Measurements from ENCODE around the gene FAM13C. TPM values are rescaled to one million over a fixed set of nuclear protein-coding genes. Genes with fewer than 3 reads are reported as not detected.
"Not testable (repeated sequence)": the region's sequence is repeated elsewhere in the genome, so short reads cannot be mapped to it uniquely, and the experiment has no call there.

FAM13C gene
- 20.8 TPM for total RNA-seq

GRCh38 chr10:59362144-59362958 is at the start of gene FAM13C:
Gene FAM13C (minus strand): TSS chr10:59362549. CDS start chr10:59362460, 89 bp downstream.
- FAIRE-seq (no peak), DNase-seq (ENCODE audit: low spot score in 2 of 2) (peak; percentile 36 to 45)

GRCh38 chr10:59405235-59405634 is 42.9 kb upstream of the FAM13C start:
- DNase-seq (ENCODE audit: low spot score in 2 of 2) (no peak), FAIRE-seq (no peak)

GRCh38 chr10:59400214-59400613 is 37.9 kb upstream of the FAM13C start:
- FAIRE-seq (no peak), DNase-seq (ENCODE audit: low spot score in 2 of 2) (no peak)

DNA sequence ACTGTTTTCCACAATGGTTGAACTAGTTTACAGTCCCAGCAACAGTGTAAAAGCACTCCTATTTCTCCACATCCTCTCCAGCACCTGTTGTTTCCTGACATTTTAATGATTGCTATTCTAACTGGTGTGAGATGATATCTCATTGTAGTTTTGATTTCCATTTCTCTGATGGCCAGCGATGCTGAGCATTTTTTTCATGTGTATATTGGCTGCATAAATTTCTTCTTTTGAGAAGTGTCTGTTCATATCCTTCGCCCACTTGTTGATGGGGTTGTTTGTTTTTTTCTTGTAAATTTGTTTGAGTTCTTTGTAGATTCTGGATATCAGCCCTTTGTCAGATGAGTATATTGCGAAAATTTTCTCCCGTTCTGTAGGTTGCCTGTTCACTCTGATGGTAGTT is 37.0 kb upstream of the FAM13C start:
- not testable (repeated sequence) for DNase-seq (ENCODE audit: low spot score in 2 of 2); FAIRE-seq

DNA sequence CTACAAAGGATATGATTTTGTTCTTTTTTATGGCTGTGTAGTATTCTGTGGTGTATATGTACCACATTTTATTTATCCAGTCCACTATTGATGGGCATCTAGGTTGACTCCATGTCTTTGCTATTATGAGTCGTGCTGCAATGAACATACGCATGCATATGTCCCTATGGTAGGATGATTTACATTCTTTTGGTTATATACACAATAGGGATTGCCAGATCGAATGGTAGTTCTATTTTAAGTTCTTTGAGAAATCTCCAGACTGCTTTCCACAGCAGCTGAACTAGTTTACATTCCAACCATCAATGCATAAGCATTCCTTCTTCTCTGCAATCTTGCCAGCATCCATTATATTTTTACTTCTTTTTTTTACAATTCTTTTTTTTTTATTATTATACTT is 35.6 kb upstream of the FAM13C start:
- FAIRE-seq (no peak), DNase-seq (ENCODE audit: low spot score in 2 of 2) (no peak)

DNA sequence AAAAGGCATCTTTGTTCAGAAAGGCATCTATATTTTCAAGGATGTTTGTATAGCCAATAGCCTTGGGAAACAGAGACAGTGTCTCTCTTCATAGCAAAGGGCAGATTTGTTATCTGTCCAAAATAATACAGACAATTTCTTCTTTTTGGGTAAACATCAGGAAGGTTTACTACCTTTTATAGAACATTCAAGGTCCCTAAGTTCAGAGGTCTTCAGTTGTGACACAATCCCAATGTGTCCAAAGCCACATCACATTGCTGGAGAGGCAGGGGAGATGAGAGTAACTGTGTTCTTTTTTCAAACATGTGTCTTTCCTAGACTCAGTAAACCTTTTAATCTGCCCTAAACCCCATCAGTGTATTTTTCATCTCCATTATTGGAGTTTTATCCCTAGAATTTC is 33.6 kb upstream of the FAM13C start:
- FAIRE-seq (no peak), DNase-seq (ENCODE audit: low spot score in 2 of 2) (no peak)

DNA sequence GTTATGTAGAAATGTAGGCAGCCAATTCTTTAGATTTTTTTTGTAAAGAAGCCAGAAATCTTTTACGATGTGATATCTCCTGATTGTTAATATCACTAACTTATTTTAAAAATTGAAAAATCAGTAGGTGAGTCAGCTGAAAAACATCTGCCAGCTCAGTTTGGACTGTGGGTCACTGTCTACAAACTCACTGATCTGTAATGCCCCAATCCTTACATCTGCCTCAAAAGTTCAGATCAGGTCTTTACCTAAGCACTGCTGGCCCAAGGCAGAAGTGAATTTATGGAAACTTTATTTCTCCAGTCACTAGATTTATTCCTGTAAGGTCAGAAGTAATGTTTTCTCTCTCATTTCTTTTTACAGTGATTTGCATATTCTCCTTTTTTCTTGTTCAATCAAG is 31.0 kb upstream of the FAM13C start:
- DNase-seq (ENCODE audit: low spot score in 2 of 2), result no peak
- no peak for FAIRE-seq

DNA sequence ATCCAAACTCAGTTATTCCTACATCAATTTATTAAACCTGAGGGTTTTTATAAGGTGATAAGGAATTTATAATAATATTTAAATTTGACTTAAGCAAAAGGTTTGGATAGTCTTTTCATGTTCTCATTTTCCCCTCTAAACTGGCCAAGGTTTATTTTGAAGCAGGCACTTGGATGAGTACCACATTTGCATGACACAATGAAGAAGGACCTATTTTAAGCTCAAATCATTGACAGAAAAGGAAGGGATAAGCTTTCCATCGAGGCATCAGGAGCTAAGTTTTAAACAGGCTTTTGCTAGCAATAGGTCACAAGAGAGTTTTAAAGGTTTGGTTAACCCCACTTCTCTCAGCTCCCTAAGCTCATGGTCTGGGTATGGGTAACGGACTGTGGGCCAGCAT is 28.7 kb upstream of the FAM13C start:
- no peak for DNase-seq (ENCODE audit: low spot score in 2 of 2)
- FAIRE-seq, result no peak

- FAIRE-seq, result no peak
- no peak for DNase-seq (ENCODE audit: low spot score in 2 of 2)
These were observed 26.3 kb upstream of the FAM13C start for GRCh38 chr10:59388671-59388976.

DNA sequence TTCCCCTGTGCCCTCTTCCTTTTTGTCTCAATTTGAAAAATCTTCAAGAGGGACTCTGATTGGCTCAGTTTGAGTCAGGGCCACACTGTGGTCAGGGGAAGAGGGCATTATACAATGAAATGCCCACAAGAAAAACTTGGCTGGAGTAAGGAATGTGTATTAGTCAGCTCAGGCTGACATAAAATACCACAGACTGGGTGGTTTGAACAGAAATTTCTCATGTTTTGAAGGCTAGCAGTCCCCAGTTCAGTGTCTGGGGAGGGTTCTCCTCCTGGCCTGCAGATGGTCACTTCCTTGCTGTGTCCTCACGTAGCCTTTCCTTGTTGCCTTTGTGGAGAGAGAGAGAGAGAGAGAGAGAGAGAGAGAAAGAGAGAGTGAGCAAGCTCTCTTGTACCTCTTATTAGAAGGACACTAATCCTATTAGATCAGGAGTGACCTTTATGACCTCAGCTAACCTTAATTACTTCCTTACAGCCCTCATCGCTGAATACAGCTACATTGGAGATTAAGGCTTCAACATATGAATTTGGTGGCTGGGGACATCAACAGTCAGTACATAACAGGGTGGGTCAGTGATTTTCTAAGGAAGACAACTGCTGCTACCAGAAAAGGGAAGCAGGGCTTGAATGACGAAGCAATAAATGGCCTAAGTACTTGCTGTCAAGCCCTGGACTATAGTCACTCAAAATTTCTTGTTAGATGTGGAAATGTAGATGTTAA is 25.8 kb upstream of the FAM13C start:
- FAIRE-seq, result no peak
- no peak for DNase-seq (ENCODE audit: low spot score in 2 of 2)

GRCh38 chr10:59384761-59385160 is 22.4 kb upstream of the FAM13C start:
- no peak for DNase-seq (ENCODE audit: low spot score in 2 of 2)
- no peak for FAIRE-seq

DNA sequence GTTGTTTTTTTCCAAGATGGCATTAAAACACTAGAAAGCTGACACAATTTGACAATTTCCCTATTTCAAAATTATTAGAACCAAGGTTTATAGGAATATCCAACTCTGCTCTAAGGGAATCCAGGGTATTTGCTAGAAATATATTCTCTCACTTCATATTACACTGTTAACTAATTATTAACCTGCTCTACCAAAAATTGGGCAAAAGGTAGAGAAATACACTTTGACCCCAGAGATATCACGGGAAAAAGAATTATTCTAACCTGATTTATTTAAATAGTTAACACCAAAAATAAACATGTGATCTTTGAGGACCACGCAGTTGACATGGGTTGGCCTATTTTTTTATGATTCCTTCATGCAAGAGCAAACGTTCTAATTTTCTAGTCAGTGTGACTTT is 21.6 kb upstream of the FAM13C start:
- DNase-seq (ENCODE audit: low spot score in 2 of 2), result no peak
- no peak for FAIRE-seq

GRCh38 chr10:59383436-59383835 is 21.1 kb upstream of the FAM13C start:
- FAIRE-seq (no peak), DNase-seq (ENCODE audit: low spot score in 2 of 2) (no peak)

DNA sequence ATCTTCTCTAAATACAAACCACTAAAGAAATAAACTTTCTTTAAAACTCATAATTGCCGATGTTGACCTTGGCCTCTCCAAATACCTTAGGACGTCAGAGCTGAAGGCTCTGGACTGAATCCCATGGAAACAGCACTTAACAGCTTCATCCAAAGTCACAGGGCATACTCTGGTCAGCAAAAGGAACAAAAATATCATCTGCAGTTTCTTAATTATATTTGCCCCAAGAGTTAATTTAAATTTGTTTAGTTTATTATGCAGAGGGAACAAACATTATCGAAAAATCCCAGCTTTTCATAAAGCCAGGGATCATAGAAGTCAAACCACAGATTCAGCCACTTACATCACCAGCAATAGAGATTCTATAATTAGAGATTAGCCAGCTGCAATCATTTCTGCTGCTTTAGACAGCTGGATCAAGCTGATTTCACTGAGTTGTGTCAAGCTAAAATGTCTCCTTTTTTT is 20.5 kb upstream of the FAM13C start:
- no peak for DNase-seq (ENCODE audit: low spot score in 2 of 2)
- no peak for FAIRE-seq

DNA sequence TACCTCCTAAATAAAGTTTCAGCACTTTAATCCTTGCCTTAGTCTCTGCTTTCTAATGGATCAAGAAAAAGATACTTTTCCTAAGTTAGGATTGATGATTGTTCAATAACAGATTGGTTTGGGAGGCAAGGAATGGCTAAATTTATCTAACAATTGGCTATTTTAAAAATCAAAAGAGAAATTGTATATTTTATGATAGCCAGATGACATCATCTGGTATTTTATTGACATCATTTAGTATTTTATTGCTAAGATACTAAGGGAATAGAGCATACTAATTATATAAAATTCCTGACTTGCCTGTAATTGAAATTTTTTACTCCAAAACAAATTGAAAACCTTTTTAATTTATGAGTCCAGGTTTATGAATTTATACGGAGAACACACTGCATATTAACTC is 19.3 kb upstream of the FAM13C start:
- FAIRE-seq (peak; percentile 17), DNase-seq (ENCODE audit: low spot score in 2 of 2) (no peak)

DNA sequence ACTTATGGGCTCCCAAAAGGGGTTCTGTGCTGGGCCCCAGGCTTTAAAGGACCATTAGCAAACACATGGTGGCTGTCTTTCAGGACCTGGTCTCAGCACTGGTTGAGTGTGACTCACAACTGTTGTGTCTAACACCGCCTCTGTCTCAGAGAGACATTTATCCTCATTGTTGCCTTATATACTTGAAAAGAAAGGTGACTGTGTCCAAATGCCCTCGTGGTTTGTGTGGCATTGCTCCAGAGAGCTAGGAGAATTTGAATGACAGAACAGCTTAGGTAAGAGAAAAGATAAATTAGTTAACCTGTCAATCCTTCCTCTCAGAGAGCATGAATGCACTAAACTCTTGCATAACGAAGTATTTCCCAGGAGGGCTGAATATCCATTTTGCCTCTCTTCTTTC is 14.5 kb upstream of the FAM13C start:
- no peak for DNase-seq (ENCODE audit: low spot score in 2 of 2)

DNA sequence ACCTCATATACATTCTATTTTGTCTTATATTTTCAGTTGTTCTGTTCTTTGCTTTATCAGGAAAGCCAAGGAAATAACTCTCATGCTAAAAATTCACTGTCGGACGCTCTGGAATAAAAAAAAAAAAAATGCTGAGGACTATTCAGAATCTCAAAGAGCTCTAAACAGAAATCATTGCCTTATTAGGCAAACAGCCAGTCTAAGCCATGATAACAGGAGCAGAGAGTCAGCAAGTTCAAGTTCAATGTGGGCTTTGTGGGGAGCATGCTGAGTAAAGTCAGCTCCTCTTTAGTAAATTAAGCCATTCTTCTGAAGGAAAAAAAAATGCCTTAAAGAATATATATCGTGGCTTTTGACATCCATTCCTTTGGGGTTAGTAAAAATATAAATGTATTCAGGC is 13.6 kb upstream of the FAM13C start:
- DNase-seq (ENCODE audit: low spot score in 2 of 2) (no peak), FAIRE-seq (no peak)

More for the DNA sequence above, 14.5 kb upstream of the FAM13C start:
- no peak for FAIRE-seq

- DNase-seq (ENCODE audit: low spot score in 2 of 2) (no peak), FAIRE-seq (no peak)
These were observed 12.6 kb upstream of the FAM13C start for GRCh38 chr10:59374916-59375315.

GRCh38 chr10:59373071-59373470 is 10.7 kb upstream of the FAM13C start:
- FAIRE-seq (no peak), DNase-seq (ENCODE audit: low spot score in 2 of 2) (no peak)

- no peak for FAIRE-seq
- DNase-seq (ENCODE audit: low spot score in 2 of 2), result no peak
These were observed 10.2 kb upstream of the FAM13C start for GRCh38 chr10:59372543-59372942.

GRCh38 chr10:59366290-59366689 is 3.9 kb upstream of the FAM13C start:
- FAIRE-seq (no peak), DNase-seq (ENCODE audit: low spot score in 2 of 2) (no peak)

- peak; percentile 59 for FAIRE-seq
- DNase-seq (ENCODE audit: low spot score in 2 of 2), result no peak
These were observed 1.2 kb upstream of the FAM13C start for GRCh38 chr10:59363446-59363958.
